Activated CD8-positive, alpha-beta memory T cell treated with anti-CD3 and anti-CD28 coated beads, Interleukin-2, amount 10 ng/mL, durations not matched to agents 7 days and 5 days (primary cell): ENCODE results near the gene CALD1. TPM values are rescaled to one million over a fixed set of nuclear protein-coding genes. Genes with fewer than 3 reads are reported as not detected.

Experiments
- ATAC-seq: fragments of 150-1000 bp; cut with Tn5 transposase; one replicate; pipeline ENCODE4 v1.10.0; 2021; ENCODE audit warnings: moderate library complexity
- CTCF ChIA-PET: fragments of 350-600 bp; sonication (Branson Sonifier 250); formaldehyde crosslinking; loops from one replicate; lab custom pipeline; 2021; ENCODE audit warnings: antibody characterized with exemption; lab: Charles Lee
- DNase-seq: peaks from one replicate; pipeline ENCODE4 v3.0.0-alpha.2; 2020
- H3K27ac Mint-ChIP-seq: one replicate; pipeline ENCODE4 v1.8.0; 2021; ENCODE audit warnings: mild to moderate bottlenecking, mixed read lengths
- H3K27me3 Mint-ChIP-seq: one replicate; pipeline ENCODE4 v1.8.0; 2021; ENCODE audit warnings: mixed read lengths
- H3K36me3 Mint-ChIP-seq: one replicate; pipeline ENCODE4 v1.8.0; 2021; ENCODE audit warnings: mild to moderate bottlenecking, mixed read lengths
- H3K4me1 Mint-ChIP-seq: one replicate; pipeline ENCODE4 v1.8.0; 2021; ENCODE audit warnings: mixed read lengths
- H3K4me3 Mint-ChIP-seq: one replicate; pipeline ENCODE4 v1.8.0; 2021; ENCODE audit warnings: mild to moderate bottlenecking, moderate library complexity, mixed read lengths
- H3K9me3 Mint-ChIP-seq: one replicate; pipeline ENCODE4 v1.8.0; 2022; ENCODE audit warnings: low read depth, mixed read lengths
- total RNA-seq, 2 experiments: library from RNA; stranded (reverse); gene quantifications; one replicate each; pipeline ENCODE4 v1.2.3, GENCODE V29; 2021

Gene CALD1
- total RNA-seq, 2 experiments from 2014 or later, result 0.47 TPM; not detected in 1

DNA sequence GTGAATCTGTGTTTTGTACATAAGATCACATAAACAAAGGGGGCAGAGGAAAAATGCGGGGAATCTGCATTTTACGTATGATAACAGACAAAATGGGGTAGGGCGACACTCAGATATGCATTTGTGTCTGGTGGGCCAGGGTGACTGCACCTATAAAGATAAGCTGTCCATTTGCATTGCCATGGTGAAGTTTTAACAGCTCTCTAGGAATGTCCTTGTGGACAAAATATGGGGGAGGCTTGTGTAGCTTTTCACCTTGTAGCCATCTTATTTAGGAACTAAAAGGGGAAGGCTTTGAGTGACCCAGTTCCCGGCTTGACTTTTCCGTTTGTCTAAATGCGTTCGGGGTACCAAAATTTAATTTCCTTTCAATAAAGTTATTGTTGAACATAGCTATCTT, 114.5 kb downstream of the CALD1 start:
- H3K4me1 Mint-ChIP-seq, result peaks cover 4% of the 10 kb centered on the region
- peaks cover 9% of the 10 kb centered on the region for H3K9me3 Mint-ChIP-seq
- H3K4me3 Mint-ChIP-seq, result no peak overlapping the region
- no peak for ATAC-seq
- peaks cover 30% of the 10 kb centered on the region for H3K27me3 Mint-ChIP-seq
- CTCF ChIA-PET, result no interaction called here
- H3K36me3 Mint-ChIP-seq, result no peaks in the 10 kb centered on the region
- no peak for DNase-seq
- H3K27ac Mint-ChIP-seq, result no peak overlapping the region

DNA sequence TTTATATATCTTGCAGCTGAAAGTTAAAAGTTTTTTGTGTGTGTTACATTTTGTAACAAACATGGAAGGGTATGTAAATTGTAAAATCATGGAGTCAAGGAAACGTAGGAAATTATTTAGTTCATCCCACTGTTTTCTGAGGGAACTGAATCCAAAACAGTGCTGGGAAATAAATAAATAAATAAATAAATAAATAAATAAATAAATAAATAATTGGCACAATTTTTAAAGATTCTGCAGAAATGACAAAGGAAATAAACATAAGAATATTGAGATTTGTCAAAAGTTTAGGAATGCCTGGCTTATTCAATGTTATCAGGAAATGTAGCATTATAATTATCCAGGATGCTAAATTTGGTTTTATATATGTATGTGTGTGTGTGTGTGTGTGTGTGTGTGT, 115.5 kb downstream of the CALD1 start:
- Mint-ChIP-seq H3K4me1 (peaks cover 4% of the 10 kb centered on the region), H3K27ac (no peak overlapping the region), H3K36me3 (no peaks in the 10 kb centered on the region), H3K27me3 (peaks cover 30% of the 10 kb centered on the region), H3K9me3 (peaks cover 9% of the 10 kb centered on the region), H3K4me3 (no peak overlapping the region)
- DNase-seq (no peak), ATAC-seq (no peak)
- CTCF ChIA-PET, result no interaction called here

DNA sequence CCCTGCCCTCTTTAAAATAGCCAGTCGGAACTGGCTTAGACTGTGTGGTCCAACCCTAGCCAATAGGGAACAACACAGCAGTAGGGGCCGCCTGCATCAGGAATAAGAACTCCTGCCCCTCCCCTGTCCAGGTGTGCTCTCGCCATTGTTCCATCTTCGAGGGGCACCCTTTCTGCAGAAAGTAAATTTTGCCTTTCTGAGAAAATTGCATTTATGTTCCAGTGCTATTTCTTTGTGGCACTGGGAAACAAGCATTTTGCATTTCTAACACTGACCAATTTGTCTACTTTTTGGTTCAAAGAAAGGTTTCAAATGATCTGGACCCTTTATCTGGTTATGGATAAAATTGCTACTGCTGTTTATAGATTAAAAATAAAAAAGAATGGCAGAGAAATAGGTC, 116.6 kb downstream of the CALD1 start:
- Mint-ChIP-seq H3K4me3 (no peak overlapping the region), H3K27me3 (peaks cover 24% of the 10 kb centered on the region), H3K9me3 (peaks cover 9% of the 10 kb centered on the region), H3K27ac (no peak overlapping the region), H3K4me1 (peaks cover 4% of the 10 kb centered on the region), H3K36me3 (no peaks in the 10 kb centered on the region)
- CTCF ChIA-PET, result no interaction called here
- DNase-seq (no peak), ATAC-seq (no peak)

DNA sequence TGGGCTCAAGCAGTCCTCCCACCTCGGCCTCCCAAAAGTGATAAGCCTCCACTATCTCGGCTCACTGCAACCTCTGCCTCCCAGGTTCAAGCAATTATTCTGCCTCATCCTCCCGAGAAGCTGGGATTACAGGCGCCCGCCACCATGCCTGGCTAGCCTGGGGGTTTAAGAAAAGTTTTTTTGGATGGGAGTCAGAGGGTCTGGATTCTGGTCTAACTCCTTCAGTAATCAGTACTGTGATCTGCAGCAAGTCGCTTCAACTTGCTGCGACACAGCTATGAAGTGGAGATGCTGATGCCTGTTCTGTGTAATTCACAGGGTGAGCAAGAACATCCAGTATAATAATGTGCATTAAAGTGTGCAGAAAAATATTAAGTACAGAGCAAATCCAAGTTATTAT, 118.5 kb downstream of the CALD1 start:
- CTCF ChIA-PET, result no interaction called here
- Mint-ChIP-seq H3K9me3 (peaks cover 7% of the 10 kb centered on the region), H3K27ac (no peak overlapping the region), H3K4me1 (no peaks in the 10 kb centered on the region), H3K27me3 (peaks cover 10% of the 10 kb centered on the region), H3K4me3 (no peak overlapping the region), H3K36me3 (no peaks in the 10 kb centered on the region)
- DNase-seq (no peak), ATAC-seq (no peak)

DNA sequence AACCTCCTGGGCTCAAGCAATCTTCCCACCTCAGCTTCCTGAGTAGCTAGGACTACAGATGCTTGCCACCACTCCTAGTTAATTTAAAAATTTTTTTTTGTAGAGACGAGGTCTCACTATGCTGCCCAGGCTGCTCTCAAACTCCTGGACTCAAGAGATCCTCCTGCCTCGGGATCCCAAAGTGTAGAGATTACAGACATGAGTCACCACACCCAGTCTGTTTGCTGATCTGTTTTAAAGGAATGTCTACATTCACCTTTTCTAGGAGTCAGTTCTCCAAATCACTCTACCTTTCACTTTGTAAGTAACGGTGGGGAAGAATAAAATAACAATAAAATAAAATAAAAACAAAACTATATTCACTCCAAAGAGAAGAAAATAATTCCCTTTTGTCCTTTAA, 120.3 kb downstream of the CALD1 start:
- Mint-ChIP-seq H3K4me3 (no peak overlapping the region), H3K36me3 (no peaks in the 10 kb centered on the region), H3K4me1 (no peaks in the 10 kb centered on the region), H3K9me3 (peaks cover 7% of the 10 kb centered on the region), H3K27me3 (no peaks in the 10 kb centered on the region), H3K27ac (no peak overlapping the region)
- DNase-seq, result no peak
- CTCF ChIA-PET, result no interaction called here
- ATAC-seq, result no peak

DNA sequence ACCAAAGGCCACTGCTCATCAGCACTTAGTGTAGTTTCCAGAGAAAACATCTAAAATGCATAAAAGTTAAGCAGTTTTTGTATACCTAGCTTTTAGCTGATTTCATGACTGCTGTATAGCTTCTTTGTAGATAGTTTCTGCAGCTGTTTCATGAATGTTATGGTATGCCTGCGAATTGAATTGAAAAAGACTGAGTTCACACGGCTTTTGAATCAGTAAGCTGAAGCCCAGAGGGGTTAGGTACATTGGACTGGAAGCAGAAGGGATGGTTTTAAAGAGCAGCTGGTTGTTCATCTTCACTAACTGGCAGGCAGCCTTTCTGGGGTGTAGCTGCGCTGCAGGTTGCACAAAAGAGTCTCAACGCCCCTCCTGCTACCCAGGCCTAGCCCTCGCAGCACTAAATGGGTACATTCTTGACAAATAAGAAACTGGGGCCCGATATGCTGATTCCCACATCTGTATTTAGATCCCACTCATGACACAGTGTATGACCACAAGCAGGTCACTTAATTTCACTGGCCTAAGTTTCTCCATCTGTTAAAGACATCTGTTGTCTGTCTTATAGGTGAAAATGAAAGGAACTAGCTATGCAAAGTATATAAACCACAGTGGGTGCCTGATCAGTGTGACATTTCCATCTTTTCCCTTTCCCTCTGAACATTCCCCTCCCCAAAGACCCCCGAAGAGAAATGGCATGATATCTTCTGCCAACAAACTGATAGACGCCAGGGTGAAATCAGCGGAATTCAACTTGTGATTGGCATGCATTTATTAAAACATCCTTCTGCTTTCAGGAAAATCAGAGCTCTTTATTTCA, 120.9 kb downstream of the CALD1 start:
- Mint-ChIP-seq H3K27ac (no peak overlapping the region), H3K36me3 (no peaks in the 10 kb centered on the region), H3K4me1 (no peaks in the 10 kb centered on the region), H3K9me3 (peaks cover 7% of the 10 kb centered on the region), H3K4me3 (no peak overlapping the region), H3K27me3 (no peaks in the 10 kb centered on the region)
- DNase-seq (no peak), ATAC-seq (no peak)
- CTCF ChIA-PET, result no interaction called here

DNA sequence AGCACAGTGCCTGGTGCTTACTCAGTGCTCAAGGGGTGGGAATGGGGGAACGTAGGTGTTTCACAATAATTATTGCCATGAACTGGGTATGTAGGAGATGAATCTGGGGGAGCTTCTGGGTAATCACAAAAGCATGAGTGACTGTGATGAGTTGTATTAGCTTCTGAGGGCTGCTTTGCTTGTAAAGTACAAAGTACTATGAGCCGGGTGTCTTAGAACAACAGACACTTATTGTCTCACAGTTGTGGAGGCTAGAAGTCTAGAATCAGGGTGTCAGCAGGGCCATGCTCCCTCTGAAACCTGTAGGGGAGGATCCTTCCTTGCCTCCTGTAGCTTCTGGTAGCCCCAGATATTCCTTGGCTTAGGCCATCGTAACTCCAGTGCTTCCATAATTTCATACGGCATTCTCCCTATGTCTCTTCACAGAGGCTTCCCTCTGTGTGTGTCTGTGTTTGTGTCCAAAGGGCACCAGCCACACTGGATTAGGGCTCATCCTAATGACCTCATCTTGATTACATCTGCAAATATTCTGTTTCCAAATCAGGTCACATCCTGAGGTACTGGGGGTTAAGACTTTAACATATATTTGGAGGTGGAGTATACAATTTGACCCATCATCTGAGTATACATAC, 122.1 kb downstream of the CALD1 start:
- no peaks in the 10 kb centered on the region for H3K4me1 Mint-ChIP-seq
- CTCF ChIA-PET, result no interaction called here
- no peaks in the 10 kb centered on the region for H3K36me3 Mint-ChIP-seq
- ATAC-seq, result no peak
- DNase-seq, result no peak
- no peak overlapping the region for H3K27ac Mint-ChIP-seq
- peaks cover 2% of the 10 kb centered on the region for H3K9me3 Mint-ChIP-seq
- no peak overlapping the region for H3K4me3 Mint-ChIP-seq
- no peaks in the 10 kb centered on the region for H3K27me3 Mint-ChIP-seq

DNA sequence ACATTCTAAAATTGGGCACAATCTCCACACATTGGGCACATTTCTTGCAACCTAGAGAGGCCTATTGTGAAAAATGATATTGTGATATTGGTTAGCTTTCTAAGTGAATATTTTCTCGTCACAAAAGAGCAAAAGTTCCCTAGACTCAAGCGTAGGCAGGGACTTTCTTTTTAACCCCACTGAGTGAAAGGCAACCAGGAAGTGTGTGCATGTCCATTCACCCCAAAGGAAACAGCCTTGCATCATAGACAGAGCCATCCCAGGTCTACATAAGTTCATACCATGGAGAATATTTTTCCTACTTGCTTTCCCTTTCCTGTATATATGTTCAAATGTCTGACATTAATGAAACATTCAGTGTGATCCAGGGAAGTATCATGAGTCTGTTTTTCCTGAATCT, 122.6 kb downstream of the CALD1 start:
- ATAC-seq (no peak), DNase-seq (no peak)
- Mint-ChIP-seq H3K4me3 (no peak overlapping the region), H3K9me3 (no peaks in the 10 kb centered on the region), H3K4me1 (peaks cover 2% of the 10 kb centered on the region), H3K27ac (no peak overlapping the region), H3K36me3 (no peaks in the 10 kb centered on the region), H3K27me3 (no peaks in the 10 kb centered on the region)
- CTCF ChIA-PET, result no interaction called here

DNA sequence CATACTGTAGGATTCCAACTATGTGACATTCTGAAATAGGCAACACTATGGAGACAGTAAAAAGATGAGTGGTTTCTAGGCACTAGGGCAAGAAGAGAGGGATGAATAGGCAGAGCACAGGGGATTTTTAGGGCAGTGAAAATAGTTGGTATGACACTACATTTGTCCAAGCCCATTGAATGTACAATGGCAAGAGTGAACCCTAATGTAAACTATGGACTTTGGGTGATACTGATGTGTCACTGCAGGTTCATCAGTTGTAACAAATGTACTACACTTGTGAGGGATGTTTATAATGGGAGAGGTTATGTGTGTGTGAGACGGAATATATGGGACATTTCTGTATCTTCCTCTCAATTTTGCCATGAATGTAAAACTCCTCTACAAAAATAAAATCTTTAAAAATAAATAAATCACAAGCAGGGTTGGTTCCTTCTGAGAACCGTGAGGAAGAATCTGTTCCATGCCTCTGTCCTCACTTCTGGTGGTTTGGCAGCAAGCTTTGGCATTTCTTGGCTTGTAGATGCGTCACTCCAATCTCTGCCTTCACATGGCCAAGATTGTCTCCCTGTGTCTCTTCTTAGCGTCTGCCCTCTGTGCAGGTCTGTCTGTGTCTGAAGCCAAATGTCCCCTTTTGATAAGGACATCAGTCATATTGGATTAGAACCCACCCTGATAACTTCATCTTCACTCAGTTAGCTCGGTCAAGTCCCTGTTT, 123.8 kb downstream of the CALD1 start:
- Mint-ChIP-seq H3K27ac (no peak overlapping the region), H3K36me3 (no peaks in the 10 kb centered on the region), H3K9me3 (no peaks in the 10 kb centered on the region), H3K4me1 (peaks cover 6% of the 10 kb centered on the region), H3K27me3 (no peaks in the 10 kb centered on the region), H3K4me3 (no peak overlapping the region)
- CTCF ChIA-PET, result no interaction called here
- no peak for DNase-seq
- no peak for ATAC-seq

DNA sequence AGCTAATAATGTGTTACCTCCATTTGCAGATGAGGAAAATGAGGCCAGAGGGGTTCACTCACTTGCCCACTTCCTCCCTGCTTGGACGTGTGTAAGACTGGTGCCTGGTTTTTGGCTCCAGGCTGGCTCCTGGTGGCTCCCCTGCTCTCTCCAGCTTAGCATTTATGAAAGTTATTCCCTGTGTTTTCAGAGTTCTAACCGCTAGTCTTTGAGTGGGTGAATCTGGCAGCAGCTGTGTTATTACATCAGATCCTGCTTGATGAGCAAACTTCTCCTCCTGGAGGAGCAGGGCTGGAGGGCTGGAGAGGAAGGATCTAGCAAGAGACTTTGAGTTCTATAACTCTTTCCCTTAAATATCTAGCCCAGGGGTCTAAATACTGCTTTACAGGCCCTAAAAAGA, 125.9 kb downstream of the CALD1 start:
- no peak for ATAC-seq

DNA sequence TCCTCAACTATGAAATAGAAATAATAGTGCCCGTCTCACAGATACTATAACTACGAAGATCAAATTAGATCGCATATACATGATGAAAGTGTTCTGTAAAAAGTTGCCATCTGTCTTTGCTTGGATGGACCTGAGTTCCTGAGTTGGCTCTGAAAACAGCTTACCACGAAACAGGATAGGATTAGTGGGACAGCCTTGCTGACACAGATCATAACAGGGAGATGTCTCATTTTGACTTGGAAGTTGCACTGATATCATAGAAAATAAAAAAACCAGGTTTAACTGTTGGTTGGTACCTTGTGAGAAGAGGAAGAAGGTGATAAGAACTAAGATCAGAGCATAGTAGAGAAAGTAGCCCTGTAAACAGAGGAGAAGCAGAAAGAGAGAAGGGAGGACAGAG, 127.6 kb downstream of the CALD1 start:
- Mint-ChIP-seq H3K27ac (no peak overlapping the region), H3K27me3 (no peaks in the 10 kb centered on the region), H3K4me3 (no peak overlapping the region), H3K36me3 (no peaks in the 10 kb centered on the region), H3K9me3 (no peaks in the 10 kb centered on the region), H3K4me1 (peaks cover 13% of the 10 kb centered on the region)
- no peak for DNase-seq
- CTCF ChIA-PET, result interaction anchor here (0.9 kb wide), 1 partner anchor 79 kb away, joined by 3 read pairs; the partner anchor contains the start of gene AGBL3
- ATAC-seq, result no peak

More for the DNA sequence above, 125.9 kb downstream of the CALD1 start:
- H3K4me3 Mint-ChIP-seq, result no peak overlapping the region
- no peak for DNase-seq
- no peak overlapping the region for H3K27ac Mint-ChIP-seq
- H3K9me3 Mint-ChIP-seq, result no peaks in the 10 kb centered on the region
- CTCF ChIA-PET, result no interaction called here
- no peaks in the 10 kb centered on the region for H3K36me3 Mint-ChIP-seq
- H3K27me3 Mint-ChIP-seq, result no peaks in the 10 kb centered on the region
- H3K4me1 Mint-ChIP-seq, result peaks cover 9% of the 10 kb centered on the region

DNA sequence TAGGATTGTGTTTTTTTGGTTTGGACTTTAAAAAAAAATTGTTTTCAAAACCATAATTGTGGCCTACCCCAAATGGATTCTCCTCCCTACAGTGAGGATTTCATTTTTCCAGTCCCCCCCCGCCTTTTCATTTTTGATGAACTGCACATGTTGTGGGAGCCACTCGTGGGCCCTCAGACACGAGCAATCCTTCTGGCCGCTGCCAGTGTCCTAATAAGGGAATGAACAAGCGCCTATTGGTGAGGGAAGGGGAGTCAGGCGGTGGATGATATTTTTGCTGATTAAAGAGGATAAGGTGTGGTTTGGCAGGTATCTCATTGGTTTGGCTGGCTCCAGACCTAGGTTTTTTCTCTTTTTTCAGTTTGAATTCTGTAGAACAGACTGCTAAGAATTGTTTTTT, 128.2 kb downstream of the CALD1 start:
- CTCF ChIA-PET, result no interaction called here
- Mint-ChIP-seq H3K27me3 (no peaks in the 10 kb centered on the region), H3K4me3 (no peak overlapping the region), H3K36me3 (no peaks in the 10 kb centered on the region), H3K27ac (no peak overlapping the region), H3K9me3 (no peaks in the 10 kb centered on the region), H3K4me1 (peaks cover 13% of the 10 kb centered on the region)
- DNase-seq (no peak), ATAC-seq (no peak)

DNA sequence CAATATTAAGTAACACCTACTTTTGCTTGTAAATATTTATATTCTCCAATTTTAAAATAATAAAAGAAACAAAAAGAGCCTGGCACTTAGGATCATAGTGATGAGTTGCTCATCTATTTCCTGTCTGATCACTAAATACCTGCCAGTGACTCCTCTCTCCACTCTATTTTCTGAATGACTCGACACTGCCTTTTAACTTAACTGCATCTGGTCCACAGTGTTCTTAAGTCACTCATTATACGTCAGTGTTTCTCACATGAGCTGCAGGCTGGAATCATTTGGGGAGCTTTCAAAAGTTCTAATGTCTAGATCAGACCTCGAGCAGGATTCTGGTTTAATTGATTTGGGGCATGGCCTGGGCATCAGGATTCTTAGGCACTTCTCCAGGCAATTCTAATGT, 128.9 kb downstream of the CALD1 start:
- ATAC-seq, result peak; percentile 55
- Mint-ChIP-seq H3K9me3 (no peaks in the 10 kb centered on the region), H3K36me3 (no peaks in the 10 kb centered on the region), H3K27ac (no peak overlapping the region), H3K4me1 (peaks cover 13% of the 10 kb centered on the region), H3K4me3 (no peak overlapping the region), H3K27me3 (no peaks in the 10 kb centered on the region)
- CTCF ChIA-PET, result no interaction called here
- no peak for DNase-seq
